Measurements from ENCODE around the gene STK24. TPM values are rescaled to one million over a fixed set of nuclear protein-coding genes. Genes with fewer than 3 reads are reported as not detected.

STK24 gene
- polyA plus RNA-seq, 1 donor: 124 TPM

DNA sequence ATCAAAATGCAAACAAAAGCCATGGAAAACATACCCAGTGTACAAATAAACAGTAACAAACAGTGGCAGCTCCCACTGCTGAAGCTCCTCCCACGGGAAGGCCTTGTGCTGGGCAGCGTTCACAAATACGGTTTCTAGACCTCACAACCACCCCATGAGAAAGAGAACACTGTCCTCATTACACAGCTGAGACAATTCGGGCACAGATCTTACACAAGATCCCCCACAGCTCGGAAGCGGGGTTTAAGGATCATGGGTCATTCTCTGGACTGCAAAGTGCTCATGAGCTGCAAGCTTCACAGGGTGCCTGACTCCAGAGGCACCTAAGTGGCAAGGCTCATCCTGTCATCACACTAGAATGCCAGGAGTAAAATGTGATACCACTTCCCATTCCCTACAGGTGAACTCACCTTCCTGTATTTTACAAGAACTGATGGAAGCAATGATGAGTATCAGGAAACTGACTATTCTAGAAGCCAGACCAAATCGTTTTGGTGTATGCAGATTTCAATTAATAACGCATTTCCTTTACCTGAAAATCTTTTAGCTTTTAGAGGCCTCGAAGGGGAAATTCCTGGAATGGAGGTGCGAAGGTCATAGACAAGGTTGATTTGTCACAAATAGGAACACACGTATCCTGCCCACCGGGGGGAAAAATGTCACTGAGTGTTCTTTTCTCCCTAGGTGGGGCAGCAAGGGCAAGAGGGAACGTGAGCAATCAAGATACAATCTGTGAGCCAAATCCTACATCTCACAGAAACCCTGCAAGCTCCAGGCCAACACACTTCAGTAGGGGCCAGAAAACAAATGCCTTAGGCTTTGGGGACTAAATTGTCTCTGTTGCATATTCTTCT is 41.2 kb downstream of the STK24 start:
- DNase-seq: no peak

DNA sequence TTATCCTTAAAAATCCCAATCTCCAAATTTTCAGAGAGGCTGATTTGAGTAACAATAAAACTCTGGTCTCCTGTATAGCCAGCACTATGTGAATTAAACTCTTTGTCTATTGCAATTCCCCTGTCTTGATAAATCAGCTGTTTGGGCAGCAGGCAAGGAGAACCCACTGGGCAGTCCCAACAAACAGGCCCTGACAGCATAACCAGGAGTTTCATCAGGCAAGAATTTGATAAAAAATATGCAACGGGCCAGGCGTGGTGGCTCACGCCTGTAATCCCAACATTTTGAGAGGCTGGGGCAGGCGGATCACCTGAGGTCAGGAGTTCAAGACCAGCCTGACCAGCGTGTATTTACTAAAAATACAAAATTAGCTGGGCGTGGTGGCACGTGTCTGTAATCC is 42.1 kb downstream of the STK24 start:
- DNase-seq: no peak

DNA sequence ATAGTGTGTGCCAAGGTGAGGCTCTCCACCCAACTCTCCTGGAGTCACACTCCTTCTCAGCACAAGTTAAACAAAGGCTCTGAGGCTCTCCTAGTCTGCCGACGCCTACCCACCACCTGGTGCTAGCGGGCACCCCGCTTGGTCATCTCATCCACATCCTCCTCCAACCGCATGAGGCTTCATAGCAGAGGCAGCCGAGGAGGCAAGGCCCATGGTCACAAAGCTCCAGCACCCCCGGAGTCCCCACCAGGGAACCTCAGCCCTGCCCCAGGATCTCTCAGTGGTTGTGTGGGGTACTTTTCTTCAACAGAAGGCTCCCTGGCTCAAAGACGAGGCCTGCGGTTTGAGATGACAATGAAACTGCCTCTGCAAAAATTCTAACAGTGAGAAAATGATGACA is 43.0 kb downstream of the STK24 start:
- no peak for DNase-seq

DNA sequence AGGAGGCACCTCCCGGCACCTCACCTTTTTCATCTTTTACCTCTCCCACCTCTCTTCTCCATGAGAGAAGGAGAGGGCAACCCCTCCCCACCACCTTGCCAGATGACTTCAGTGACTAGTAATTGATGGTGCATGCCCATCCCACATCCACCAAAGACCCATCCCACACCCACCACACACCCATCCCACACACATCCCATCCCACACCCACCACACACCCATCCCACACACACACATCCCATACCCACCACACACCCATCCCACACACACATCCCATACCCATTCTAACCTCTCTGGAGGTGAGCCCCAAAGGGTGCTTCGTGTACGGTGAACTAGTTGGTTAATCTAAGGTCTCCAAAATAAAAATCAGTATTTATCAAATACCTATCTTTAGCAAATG is 44.7 kb downstream of the STK24 start:
- no peak for DNase-seq

DNA sequence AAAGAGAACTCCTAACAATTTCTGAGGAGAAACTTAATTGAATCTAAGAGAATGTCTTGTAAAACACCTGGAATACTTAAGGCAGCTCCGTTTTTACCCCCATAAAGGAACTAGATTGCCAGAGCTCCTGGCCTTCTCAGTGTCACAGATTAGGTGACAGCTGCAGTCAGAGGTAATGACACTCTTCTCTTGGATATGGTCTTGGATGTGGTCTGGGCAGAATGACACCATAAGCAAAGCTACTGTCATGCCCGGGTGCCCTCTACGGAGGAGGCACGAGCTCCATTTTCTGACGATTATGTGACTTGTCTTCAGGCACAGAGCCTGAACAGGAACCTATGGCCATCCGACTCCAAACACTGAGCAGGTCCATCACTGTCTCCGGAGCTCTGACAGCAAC is 46.7 kb downstream of the STK24 start:
- DNase-seq: no peak

DNA sequence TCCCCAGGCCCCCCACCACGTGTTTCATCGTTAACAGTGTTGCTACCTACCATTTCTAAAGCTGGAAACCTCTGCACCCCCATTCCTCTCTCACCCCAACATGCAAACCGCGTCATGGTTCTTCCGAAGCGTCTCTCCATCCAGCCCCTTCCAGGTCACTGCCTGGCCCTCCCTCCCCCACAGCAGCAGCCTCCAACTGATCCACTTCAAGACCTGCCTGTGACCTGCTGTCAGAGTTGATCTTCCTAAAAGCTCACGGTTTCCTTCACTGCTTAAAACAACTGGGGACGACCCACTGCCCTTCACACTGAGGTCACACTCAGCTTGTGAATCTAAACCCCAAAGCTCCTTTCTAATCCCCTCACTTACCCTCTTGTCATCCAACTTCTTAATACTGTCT is 47.7 kb downstream of the STK24 start:
- no peak for DNase-seq

DNA sequence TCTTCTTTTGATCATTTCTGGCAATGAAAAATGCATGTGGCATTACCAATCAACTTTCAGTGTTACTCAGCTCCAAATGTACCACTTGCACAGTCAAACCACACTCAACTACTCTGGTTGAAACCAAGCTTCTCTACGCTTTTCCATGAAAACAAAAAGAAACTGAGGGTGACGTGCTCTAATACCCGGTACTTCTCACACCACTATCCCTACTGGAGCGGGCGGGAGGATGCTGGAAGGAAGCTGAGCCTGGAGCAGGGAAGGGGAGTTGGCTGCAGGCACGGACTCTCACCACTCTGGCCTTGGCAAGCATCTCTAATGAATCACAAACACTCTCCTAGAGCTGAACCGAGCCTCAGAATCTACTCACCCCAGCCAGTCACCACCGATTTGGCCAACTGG is 48.2 kb downstream of the STK24 start:
- no peak for DNase-seq

DNA sequence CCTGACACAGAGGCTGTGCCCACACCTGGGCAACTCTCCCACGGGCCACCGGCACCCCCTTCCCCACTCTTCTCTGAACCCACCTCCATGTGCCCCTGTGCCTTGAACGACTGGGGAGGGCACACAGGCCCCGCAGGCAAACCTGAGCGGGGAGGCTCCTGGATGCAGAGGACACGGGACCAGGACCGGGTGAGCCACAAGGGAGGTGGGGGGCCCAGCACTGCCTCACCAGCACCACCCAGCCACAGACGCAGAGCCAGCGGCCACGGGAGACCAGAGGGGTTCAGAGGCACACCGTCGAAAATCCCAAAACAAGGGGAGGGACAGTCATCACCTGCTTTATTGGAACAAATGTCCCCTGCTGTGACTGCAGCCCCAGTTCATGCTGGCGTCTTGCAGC is 49.4 kb downstream of the STK24 start:
- no peak for DNase-seq

DNA sequence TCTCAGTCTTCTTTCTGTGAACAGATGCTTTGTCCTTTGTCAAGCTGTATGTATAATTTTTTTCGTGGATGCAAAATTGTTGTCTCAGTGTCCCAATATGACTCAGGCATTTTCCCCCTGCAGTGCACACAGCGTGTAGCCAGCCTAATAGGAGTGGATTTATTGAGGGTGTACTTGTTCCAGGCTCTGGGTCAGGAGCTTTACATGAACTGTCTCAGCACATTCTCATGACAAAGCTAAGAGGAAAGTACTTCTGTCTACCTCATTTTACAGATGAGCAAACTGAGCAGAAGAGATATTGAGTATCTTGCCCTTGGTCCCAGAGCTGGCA is 50.8 kb downstream of the STK24 start:
- no peak for DNase-seq

DNA sequence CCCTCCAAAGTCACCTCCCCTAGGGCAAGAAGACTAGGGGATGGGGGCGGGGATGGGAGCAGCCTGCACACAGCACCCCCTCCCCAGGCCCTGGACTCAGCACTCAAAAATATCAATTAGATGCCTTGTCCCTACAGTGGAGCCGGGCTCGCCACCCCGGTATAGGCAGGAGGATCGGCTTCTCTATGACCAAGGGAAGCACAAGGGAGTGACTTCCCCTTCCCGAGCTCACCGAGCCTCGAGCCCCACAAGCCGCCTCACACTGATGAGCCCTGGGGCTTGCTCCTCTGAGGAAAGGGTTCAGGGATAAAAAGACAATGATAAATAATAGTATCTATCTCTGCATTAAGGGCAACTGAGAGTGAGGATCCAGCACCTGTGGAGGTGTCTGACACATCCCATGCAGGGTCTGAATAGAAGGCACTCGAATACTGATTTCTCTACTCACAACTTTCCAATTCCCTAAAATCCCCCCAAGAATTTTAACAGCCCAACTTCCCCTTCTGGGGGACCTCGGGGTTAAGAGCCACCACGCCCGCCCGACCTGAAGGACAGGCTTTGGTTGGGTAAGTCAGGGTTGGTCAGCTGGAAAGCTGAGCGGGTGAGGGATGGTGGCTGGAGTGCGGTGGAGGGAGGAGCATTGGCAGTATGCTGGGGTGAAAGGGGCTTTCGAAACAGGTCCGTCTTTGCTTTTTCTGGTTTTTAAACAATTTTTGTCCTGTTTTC is 51.3 kb downstream of the STK24 start:
- DNase-seq: no peak

DNA sequence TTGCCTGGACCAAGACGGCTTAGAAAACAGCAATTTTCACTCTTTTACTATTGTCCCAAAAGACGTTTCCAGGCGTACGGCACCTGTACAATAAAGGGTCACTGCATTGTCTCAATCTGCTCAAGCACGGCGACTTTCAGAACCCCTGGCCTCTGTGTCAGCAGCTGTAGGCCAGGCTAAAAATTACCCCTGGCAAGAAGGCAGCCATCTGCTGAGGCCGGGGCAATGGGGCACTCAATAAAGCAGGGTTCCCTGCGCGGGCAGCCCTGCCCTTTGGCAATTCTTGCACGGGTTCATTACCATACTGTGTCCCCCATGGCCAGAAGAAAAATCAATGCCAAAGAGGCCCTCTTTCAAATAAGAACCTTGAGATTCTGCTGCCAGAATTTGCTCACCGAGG is 52.1 kb downstream of the STK24 start:
- DNase-seq: no peak

DNA sequence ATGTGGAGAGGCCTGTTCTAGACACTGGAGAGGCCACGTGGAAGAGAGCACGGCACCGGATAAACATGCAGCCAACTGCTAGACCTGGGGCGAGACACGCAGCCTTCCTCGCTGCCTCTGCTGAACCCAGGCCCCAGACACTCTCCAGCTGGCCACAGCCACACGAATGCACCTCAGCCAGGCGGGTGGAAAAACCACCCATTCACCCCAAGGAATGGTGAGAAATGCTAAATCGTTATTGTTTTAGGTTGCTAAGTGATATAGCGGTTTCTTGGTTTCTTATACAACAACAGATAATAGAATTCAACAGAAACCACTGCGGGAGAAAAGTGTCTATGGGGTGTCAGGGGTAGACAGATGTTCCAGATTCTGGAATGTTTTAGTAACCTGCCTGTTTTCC is 52.5 kb downstream of the STK24 start:
- DNase-seq: no peak

DNA sequence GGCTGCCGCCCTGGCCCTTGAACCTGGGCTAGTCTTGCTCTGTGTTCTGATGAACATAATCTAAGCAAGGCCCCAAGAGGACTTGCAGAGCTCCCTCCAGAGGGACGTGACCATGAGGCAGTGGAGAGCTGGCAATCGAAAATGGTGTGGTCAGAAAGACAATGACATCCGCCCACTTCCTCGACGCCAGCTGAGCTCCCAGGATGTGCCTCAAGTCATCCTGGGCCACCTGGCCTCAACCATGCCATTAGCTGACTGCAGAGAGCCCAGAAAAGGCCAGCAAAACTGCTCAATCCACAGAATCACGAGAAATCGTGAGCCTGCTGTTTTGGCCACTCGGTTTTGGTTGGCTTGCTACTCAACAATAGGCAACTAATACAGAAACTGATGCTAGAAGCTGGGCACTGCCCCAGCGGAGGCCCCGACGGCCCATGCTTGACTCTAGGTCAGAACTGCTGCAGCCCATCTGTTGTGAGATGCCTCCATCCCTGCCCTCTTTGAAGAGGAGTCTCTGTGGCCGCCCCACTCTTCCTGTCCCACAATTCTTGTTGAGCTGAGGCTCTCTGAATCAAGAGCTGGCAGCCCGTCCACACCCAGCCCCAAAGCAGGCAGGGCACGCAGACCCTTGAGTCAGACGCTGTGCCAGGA is 53.3 kb downstream of the STK24 start:
- DNase-seq: no peak

DNA sequence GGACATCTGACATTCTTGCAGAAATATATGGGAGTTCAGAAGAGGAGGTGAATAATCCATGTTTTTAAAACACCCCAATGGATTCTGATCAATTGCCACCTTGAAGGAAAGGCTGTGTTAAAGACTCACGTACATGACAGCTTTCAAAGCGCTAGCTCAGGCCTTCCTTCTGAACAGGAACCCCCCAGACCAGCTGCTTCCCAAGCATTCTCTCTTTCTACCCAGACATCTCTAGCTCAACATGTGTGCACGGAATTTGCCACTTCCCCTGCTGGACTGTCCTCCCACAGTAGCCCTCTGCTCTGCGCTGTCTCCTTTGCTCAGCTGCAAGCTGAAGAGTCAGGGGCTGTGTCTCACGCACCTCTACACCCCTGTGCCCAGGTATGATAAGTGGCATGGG is 54.5 kb downstream of the STK24 start:
- DNase-seq: no peak

DNA sequence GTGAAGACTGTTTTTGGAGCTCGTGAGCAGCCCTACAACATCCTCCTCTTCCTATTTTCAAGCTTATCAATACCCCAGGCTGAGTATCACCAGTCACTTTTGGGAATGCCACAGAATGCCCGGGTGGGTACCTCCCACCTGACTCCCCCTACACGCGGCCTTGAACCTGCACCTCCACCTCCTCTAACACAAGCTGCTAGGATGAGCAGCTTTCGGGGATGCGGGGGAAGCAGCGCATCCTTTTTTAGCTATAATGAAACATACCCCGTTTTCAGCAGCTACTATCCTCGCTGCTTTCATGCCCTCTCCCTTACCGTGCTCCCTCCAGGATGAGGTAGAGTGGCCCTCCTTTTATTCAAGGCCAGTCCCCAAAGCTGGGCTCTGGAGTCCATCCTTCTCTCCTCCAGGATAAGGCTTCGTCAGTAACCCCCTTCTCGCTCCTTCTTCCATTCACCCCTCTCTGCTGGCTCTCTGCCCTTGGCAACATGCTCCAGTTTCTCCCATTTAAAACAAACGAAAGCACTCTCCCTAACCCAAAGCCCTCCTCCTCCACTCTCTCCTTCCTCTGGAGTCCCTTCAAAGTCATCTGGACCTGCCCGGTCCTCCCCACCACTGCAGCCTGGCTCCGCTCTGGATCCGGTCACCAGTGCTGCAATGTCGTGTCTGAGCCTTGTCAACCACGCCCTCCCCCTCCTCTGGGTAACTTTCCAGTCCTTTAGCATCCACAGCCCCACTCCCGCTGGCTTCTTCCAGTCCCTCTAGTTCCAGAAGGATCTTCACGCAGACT is 55.3 kb downstream of the STK24 start:
- DNase-seq: no peak

DNA sequence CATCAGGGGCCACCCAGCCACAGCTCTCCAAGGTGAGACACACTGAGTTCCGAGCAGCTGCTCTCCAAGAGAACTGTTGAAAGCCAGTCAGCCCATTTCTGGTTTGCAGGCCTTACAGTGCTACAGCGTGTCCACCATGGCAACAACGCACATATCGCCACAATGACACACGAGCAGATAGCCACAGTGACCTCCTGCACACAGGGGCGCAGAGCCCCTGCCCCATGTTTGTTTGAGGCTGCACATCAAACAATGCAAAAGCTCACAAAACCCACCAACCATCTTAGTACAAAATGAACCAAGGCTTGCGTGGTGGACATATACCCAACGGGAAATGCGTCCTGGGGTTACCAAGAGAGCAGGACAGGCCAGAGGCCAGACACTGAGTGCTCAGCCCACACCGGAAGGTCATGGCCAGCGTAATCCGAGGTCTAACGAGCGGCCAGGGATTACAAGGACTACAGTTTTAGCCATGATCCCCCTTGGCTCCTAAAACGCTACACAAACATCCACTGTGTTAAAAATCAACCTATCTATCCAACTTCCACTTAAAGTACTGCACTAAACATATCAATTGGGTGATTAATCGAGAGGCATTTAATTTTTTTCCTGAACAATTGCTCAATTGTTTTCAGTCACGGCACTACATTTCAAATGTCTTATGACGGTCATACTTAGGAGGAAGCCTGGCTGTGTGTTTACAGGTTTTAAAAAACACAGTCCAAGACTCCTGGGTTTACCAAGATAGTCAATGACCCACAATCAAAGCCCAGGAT is 56.0 kb downstream of the STK24 start:
- DNase-seq: no peak

DNA sequence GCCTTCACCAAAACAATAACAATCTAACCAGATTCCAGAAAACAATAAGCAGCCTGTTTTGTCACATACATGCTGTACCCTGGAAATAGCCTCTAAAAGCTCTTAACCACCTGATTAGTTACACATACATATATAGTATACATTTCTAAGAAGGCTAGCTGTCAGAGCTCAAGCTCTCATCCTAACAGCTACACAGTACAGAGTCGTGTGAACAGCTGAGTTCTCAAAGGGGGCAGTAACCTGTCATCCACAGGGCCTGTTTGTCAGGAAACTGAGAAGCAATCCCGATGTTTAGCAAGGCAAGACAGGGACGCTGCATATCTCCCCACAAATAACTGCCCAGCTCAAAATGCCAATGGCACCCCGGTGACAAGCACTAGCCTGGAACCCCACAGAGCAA is 56.9 kb downstream of the STK24 start:
- no peak for DNase-seq

DNA sequence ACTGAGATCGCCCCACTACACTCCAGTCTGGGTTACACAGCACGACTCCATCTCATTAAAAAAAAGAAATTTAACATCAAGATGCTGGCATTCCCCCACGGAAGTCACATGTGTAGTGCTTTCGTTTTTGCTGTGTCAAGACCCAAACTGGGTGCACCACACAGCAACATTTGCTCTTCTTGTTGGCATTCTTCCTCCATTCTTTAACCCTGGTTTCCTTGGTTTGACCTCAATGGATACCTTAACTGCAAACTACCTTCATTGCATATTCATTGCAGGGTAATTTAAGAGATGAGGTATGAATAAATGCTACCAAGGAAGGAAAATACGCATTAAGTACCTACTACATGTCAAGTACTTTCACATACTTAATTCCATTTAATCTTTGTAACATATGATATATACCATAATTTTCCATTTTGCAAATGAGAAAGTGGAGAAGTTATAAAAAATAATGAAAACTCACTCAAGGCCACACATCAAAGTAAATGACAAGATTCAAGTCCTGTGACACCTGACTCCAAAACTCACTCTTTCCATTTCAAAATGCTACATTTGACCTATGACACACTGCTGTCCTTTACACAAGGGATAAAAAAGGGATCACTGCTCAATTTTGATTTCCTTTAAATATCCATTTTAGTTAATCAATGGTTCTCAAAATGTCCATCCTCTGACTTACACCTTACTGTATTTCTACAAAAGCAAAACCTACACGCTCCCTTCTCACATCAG is 59.2 kb downstream of the STK24 start:
- no peak for DNase-seq

DNA sequence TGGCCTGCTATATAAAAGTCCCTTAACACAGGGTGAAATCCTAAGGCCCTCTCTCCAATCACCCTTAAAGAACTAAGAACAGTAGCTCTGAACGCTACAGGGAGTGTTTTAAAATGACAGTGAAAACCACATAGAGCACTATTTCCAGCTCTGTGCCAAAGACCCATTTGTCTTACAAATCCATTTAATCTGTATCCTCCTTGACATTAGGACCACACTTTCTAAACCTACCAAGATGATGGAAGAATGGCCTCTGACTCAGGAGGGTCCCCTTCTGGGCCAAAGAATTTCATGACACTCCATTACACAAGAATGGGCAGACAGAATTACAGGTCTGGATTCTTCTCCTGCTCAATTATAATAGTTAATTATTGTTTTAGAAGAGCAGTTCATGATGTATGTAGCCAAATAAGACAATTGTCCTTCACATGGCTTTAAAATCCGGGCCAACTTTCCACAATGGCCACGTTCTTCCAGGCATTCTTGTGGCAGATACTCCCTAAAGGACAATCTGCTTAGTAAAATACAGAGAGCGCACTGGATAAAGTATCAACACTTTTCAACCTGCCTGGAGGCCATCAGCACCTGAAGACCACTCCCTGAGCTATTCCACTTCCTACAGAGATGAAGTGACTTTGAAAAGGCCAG is 61.0 kb downstream of the STK24 start:
- no peak for DNase-seq

DNA sequence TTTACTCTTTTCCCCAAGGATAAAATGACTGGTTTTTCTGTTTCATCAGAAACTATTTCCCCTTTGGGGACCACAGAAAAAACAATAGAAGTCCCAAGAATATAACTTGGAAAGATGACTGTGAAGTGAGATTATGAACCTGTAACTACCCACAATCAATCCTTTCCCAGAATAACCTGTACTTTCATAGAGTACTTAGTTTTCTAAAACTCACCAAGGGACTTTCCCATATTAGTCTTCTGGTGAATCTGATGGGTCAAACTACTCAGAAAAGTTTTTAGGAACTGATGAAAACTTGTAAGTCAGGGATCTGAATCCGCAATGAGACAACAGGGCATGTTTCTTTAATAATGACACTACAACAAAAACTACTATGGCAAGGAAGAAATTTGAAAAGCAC is 62.6 kb downstream of the STK24 start:
- no peak for DNase-seq

DNA sequence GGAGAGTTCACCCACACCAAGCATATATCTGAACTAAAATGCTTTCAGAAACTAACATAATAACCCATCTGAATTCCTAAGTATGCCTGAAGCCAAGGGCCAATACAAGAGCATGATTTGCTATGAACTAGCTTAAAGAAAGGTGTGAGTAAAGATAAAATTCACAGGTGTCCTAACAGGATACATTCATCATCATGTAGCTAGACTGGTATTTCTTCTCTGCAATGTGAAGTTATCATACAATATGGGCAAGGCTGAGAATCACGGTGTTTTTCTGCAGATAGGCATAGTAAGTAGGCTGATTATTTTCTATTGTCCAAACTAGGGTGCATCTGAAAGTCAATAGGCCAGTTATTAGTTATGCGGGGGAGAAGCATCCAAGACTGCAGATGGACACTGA is 63.1 kb downstream of the STK24 start:
- DNase-seq: no peak
